HG03135 (cell line): ENCODE results near the gene SLC6A5.

Experiments
- ATAC-seq: cut with Tn5 transposase; IDR thresholded peaks from one replicate; pipeline ENCODE4 v1.9.1; 2021; ENCODE audit warnings: mild to moderate bottlenecking, moderate library complexity; ENCODE audit not compliant: unreplicated experiment

Gene SLC6A5

DNA sequence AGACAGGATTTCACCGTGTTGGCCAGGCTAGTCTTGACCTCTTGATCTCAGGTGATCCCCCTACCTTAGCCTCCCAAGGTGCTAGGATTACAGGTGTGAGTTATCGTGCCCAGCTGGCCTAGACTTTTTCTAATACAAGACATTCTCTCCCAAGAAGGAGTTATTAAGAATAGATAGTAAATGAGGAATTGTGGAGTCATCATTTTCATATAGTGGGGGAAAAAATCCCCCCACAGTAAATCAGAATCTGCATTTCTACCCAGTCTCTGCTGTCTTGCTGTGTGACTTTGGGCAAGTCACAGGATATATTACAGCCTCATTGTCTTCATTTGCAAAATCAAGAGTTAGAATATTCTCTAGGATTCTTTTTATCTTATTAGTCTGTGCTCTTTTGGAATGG lies 21.6 kb downstream of the SLC6A5 start:
- no peak for ATAC-seq

GRCh38 chr11:20621679-20622078 lies 22.3 kb downstream of the SLC6A5 start:
- ATAC-seq = no peak

GRCh38 chr11:20623252-20623651 lies 23.8 kb downstream of the SLC6A5 start:
- no peak for ATAC-seq

DNA sequence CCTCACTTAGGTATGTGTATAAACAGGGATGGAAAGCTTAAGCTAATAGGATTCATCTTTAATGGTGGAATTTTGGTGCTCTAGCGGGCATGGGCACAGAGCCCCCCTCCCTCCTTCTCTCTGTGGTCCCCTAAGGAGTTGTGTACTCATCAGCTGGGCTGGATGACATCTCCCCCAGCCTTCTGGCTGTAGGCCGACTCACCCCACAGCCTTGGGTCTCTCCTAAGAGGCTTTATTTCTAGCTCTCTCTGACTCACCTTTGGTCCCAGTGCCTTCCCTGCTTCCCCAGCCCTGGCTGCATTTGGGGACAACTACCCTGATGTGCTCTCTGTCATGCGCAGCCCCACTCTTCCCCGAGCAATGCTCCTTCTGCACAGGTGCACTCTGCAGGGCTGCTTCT lies 26.9 kb downstream of the SLC6A5 start:
- no peak for ATAC-seq

DNA sequence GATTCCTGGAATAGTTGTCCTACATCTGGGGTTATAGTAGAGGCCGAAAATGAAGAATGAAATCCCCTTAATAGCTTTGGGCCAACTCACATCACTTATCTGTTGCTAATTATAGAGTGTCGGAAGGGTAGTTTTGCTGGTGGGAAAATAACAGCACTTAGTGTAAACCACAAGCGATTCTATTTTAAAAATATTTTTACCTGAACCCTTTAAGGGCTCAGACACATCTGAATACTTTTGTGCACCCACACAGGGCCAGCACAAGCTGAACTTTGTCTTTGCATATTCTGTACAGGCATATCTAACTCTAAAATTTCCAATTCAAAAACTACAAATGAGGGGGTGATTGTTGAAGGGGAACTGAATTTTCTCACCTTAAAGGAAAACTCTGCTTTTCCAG lies 27.6 kb downstream of the SLC6A5 start:
- ATAC-seq = no peak

DNA sequence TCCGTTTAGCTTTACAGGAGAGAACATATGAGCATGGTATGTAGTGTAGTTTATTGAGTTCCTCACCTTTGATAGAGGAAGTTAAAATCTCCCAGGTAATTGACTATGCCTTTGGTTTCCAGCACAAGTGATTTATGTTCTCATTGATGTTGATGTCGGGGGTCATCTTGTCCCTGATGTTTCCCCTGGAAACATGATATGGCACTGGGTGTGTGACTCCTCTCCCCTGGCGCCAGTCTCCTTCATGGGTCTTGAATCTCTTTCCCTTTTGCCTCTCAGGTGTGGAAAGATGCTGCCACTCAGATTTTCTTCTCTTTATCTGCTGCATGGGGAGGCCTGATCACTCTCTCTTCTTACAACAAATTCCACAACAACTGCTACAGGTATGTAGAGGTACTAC lies 28.3 kb downstream of the SLC6A5 start:
- no peak for ATAC-seq

DNA sequence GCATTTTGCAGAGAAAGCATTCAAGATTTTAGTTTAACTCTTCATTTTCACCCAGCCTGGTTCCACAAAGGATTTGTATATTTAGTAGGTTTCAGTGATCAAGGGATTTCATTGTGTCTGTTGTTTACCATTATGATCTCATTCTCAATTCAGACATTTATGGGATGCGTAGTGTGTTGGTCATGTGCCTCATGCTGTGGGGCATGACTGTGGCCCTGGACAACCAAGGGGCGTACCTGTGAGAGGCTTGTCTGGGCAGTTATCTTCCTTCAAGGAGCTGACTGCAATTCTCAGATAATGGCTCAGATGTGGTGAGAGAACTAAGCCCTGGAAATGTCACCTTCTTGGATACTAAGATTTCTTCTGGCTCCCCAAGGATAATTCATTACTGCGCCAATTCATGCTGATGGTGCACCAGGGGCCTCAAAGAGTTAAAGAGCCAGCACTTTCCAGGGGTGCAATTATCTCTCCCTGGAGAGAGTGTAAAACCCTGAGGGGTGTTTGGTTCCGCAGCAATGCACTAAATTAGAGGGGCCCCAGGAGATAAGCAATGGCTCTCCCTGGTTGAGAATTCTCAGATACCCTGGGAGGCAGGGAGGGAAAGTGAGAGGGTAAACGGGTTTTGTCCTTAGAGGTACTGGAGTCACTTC lies 32.2 kb downstream of the SLC6A5 start:
- no peak for ATAC-seq

DNA sequence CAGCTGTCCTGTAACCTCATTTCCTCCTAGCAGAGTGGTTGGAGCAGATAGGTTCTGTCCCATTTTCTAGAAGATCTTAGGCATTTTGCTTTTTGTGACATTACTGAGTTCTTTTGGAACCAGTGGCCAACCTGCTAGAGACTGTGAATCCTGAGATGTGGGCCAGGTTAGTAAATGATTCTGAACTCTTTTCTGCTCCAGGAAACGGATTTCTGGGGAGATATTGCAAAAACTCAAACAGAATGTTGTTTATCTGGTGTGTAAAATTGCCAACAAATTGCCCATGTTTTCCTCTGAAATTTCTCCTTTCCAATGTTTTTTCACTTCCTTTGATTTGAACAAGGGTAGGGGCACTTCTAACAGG lies 32.7 kb downstream of the SLC6A5 start:
- no peak for ATAC-seq

- no peak for ATAC-seq
Observed at GRCh38 chr11:20634044-20634443, 34.6 kb downstream of the SLC6A5 start.

DNA sequence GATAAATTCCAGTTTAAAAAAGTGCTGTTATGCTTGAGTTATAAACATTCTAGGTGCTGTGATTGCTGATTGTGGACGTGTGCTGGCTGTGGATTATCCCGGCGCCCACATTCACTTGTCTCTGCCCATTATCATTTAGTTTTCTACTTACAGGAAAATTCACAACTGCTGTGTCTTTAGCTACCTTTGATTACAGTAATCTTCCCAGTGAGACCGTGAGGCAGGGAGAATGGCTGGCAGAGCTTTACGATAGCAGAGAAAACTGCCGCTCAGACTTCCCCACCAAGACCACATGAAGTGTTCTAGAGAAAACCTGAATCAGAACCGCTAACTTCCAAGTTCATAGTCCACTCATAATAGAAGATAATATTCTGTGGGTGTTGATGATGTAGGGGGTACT lies 35.4 kb downstream of the SLC6A5 start:
- no peak for ATAC-seq

DNA sequence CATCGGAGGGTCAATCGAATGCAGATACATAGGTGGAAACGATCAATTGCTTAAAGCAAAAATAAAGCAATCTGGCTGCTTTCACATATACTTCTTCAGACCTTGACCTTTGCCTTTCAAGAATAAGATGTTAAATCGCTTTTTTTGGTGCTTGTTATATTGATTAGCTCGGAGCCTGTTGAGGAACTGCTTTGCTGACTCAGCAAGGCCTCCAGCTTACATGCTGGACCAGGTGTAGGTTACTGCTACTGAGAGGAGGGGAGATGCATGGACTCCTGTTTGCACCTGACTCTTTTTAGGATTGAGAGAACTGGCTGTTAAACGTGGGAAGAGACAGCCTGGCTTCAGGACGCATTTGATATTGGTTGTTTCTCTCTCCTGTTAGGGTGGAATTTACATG lies 38.7 kb downstream of the SLC6A5 start:
- no peak for ATAC-seq

DNA sequence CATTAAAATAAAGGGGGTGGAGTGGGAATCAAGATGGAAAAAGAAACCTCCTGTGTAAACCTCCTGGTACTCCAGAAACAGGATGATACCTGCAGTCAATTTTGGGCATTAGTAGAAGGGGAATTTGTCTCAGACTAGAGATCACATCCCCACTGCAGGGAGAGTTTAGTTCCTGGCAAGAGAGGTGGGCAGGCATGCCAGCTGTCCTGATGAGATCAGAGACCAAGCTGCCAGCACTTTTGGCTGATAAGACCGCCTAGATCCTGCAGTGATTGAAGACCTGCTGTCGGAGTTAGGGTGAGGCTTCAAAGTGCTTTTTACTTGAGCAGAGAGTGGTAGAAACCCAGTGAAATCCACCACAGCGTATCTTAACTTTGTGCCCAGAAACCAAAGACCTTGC lies 40.3 kb downstream of the SLC6A5 start:
- no peak for ATAC-seq

DNA sequence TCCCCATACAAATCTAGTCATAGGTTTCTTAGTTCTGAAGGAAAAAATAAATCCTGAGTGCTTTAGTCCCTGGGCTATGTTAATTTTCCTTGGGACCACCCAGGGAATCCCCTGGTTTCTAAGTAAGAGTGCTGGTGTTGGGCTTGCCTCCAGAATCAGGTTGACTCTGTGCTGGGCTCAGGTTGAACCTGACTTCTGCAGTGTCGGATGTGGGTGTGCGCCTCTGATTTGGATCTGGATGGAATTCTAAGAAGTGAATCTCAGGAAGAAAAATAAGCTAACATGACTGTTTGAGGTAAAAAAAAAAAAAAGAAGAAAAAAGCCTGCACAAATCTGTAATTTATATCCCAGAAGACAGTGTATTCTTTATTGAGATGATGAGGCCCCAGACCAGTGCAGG lies 41.0 kb downstream of the SLC6A5 start:
- ATAC-seq = no peak

DNA sequence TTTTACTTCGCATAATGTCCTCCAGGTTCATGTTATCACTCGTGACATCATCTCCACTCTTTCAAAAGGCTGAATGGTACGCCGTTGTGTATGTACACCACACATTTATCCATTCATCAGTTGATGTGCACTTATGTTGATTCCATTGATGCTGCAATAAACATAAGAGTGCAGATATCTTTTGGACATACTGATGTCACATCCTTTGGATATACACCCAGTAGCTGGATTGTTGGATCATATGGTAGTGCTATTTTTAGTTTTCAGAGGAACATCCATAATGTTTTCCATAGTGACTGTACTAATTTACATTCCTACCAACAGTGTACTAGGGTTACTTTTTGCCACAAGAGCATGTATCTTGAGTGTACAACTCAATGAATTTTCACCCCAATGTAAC lies 45.0 kb downstream of the SLC6A5 start:
- no peak for ATAC-seq

- ATAC-seq = no peak
Observed at GRCh38 chr11:20647976-20648565, 48.7 kb downstream of the SLC6A5 start.

DNA sequence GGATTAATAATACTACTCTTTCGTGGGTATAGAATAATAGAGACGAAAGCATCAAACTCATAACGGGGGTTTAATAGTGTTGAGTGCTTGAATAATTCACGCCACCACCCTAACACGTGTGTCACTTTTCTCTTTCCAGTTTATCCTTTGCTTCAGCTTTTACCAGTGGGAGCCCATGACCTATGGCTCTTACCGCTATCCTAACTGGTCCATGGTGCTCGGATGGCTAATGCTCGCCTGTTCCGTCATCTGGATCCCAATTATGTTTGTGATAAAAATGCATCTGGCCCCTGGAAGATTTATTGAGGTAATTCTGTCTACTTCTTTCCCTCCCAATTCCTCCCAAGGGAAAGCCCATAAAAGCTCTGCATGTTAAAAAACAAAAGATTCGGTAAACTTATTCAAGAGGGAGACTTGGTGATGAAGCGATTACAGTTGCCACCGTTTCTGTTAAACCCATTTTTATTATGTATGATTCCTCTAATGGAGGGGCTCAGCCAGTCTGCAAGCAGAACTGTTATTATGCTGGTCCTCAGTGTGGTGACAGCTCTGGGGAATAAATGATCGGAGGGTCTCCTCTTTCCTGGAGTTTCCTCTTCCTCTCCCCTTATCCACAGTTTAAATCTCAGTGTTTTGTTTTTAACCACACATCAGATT lies 52.9 kb downstream of the SLC6A5 start:
- no peak for ATAC-seq

GRCh38 chr11:20654038-20654437 lies 54.6 kb downstream of the SLC6A5 start:
- no peak for ATAC-seq

DNA sequence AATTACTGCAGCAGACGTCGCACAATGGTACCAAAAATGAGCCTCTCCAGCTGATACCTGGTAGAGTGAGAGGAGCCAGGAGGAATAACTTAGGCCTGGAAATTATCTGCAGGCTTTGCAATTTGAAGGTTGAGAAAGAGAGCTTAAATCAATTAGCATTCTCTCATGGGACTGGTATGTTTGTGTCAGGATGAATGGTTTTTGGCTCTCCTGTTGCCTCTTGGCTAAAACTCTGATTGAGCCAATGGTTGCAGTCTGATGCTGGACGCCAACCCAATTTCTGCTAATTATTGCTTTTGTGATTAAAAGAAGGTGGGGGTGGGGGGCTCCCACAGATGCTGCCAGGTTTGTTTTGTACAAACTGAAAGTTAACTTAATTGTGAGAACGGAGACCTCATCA lies 57.5 kb downstream of the SLC6A5 start:
- ATAC-seq = no peak

- ATAC-seq = no peak
Observed at GRCh38 chr11:20658135-20658534, 58.7 kb downstream of the SLC6A5 start.

- ATAC-seq = no peak
Observed at GRCh38 chr11:20661445-20661844, 62.0 kb downstream of the SLC6A5 start.

- ATAC-seq = no peak
Observed at GRCh38 chr11:20661850-20662249, 62.4 kb downstream of the SLC6A5 start.

DNA sequence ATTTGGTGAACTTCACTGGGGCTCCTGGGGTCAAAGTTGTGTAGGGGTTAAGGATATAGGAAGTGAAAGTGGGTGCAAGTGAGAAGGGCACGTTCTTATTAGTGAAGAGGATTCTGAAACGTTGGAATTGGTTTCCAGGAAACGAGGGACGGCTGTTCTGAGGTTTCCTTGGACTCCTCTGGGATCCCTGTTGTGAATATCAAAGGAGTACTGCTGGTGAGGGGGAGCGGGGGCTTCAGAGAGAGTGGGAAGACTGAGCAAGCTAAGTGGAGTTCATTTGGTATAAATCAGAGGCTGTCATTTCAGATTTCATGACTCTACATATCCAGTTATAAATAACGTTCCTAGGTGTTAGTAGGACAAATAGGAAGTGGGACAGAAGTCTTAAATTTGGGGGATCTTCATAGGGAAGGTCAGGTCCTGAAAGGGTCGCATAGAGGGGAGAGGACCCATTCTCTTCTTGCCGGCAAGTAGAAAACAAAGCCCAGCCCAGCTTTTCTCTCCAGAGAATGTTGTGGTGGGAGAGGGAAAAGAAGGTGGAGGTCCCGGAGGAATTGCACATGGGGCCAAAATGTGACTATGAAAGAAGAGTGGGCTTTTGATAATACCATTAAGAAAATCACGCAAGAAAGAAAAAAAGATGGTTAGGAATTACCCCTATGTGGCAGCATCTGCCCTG lies 68.9 kb downstream of the SLC6A5 start:
- ATAC-seq = no peak
